Tibial nerve (tissue), 4 donors: ENCODE results near the gene ENDOG. TPM values are rescaled to one million over a fixed set of nuclear protein-coding genes. Genes with fewer than 3 reads are reported as not detected.

Experiments used
- DNase-seq, 2 donors: peaks; one replicate each; pipeline ENCODE4 v3.0.0-alpha.2; 2019; ENCODE audit warnings: low spot score in 2 of 2
- H3K27ac ChIP-seq, 4 donors: fragments of 200-600 bp; sonication (generic) in 3 of 4; one replicate each; pipeline ENCODE4 v1.5.1; 2017 to 2019; ENCODE audit warnings: mild to moderate bottlenecking in 1 of 4
- H3K27me3 ChIP-seq, 2 donors: fragments of 200-600 bp; sonication (generic) in 1 of 2; one replicate each; pipeline versions ENCODE4 v1.5.1 to v1.6.0; 2017 to 2019
- H3K36me3 ChIP-seq, 3 donors: fragments of 200-600 bp; sonication (generic); one replicate each; pipeline ENCODE4 v1.5.1; 2018 to 2019
- H3K4me1 ChIP-seq, 4 donors: fragments of 200-600 bp; sonication (generic) in 3 of 4; one replicate each; pipeline ENCODE4 v1.5.1; 2017 to 2019
- H3K4me3 ChIP-seq, 4 donors: fragments of 200-600 bp; sonication (generic) in 3 of 4; one replicate each; pipeline ENCODE4 v1.5.1; 2017 to 2019; ENCODE audit warnings: mild to moderate bottlenecking in 1 of 4, moderate library complexity in 1 of 4
- H3K9me3 ChIP-seq, 4 donors: fragments of 200-600 bp; sonication (generic) in 3 of 4; one replicate each; pipeline ENCODE4 v1.5.1; 2017 to 2019
- EP300 ChIP-seq, 2 donors: sonication (generic); formaldehyde crosslinking; IDR thresholded peaks; one replicate each; pipeline ENCODE4 v1.6.1; 2017; ENCODE audit warnings: antibody characterized with exemption in 2 of 2, mild to moderate bottlenecking in 1 of 2
- POLR2A ChIP-seq, 2 donors: fragments of 450-650 bp; IDR thresholded peaks; one replicate each; pipeline ENCODE4 v1.6.1; 2017; ENCODE audit warnings: antibody characterized with exemption in 2 of 2, mild to moderate bottlenecking in 2 of 2, moderate library complexity in 2 of 2
- WGBS, 2 donors: methylation state at CpG; one replicate each; pipeline ENCODE4 v1.1.5; 2018; 5-methylcytosine and 5-hydroxymethylcytosine counted together
- total RNA-seq, 4 donors: library from RNA; depleted of rRNA; stranded (reverse); fragments of >200 nt; gene quantifications; one replicate each; pipeline ENCODE4 v1.1.0, GENCODE V29; 2016
- TF ChIP-seq, protein P1 (sequence below), 5 experiments: fragments of 200-600 bp in 3 of 5; fragments of 450-650 bp in 2 of 5; sonication (generic) in 3 of 5; IDR thresholded peaks; one replicate each; pipeline ENCODE4 v1.5.1; 2016 to 2019; ENCODE audit warnings: antibody characterized with exemption in 5 of 5, mild to moderate bottlenecking in 3 of 5, moderate library complexity in 2 of 5

Gene ENDOG
- total RNA-seq, 4 donors from 2014 or later = 22.8 to 53.1 (median 48.8) TPM

GRCh38 chr9:128825923-128826700, 7.8 kb downstream of the ENDOG start:
- 90 to 92% methylated on average over 22 of the region's 22 CpGs for WGBS, 2 donors
- H3K4me3 ChIP-seq = no peak overlapping the region
- H3K9me3 ChIP-seq = no peaks in the 10 kb centered on the region
- H3K27ac ChIP-seq = no peak overlapping the region
- H3K36me3 ChIP-seq = peaks cover 0 to 75% (median 0%) of the 10 kb centered on the region in 3 donors
- TF ChIP-seq, protein P1, sequence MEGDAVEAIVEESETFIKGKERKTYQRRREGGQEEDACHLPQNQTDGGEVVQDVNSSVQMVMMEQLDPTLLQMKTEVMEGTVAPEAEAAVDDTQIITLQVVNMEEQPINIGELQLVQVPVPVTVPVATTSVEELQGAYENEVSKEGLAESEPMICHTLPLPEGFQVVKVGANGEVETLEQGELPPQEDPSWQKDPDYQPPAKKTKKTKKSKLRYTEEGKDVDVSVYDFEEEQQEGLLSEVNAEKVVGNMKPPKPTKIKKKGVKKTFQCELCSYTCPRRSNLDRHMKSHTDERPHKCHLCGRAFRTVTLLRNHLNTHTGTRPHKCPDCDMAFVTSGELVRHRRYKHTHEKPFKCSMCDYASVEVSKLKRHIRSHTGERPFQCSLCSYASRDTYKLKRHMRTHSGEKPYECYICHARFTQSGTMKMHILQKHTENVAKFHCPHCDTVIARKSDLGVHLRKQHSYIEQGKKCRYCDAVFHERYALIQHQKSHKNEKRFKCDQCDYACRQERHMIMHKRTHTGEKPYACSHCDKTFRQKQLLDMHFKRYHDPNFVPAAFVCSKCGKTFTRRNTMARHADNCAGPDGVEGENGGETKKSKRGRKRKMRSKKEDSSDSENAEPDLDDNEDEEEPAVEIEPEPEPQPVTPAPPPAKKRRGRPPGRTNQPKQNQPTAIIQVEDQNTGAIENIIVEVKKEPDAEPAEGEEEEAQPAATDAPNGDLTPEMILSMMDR (IDR thresholded peaks at IDR 0.05) = no peak
- TF ChIP-seq EP300 (IDR thresholded peaks at IDR 0.05) = no peak
- TF ChIP-seq POLR2A (IDR thresholded peaks at IDR 0.05) = no peak
- H3K4me1 ChIP-seq = peaks cover 0 to 24% (median 8%) of the 10 kb centered on the region in 4 donors
- H3K27me3 ChIP-seq = no peaks in the 10 kb centered on the region
- DNase-seq = no peak

- DNase-seq = no peak
- Histone ChIP-seq H3K27me3 (no peaks in the 10 kb centered on the region), H3K9me3 (no peaks in the 10 kb centered on the region), H3K27ac (peak overlapping the region in 1 of 4 donors; percentile 91), H3K36me3 (peaks cover 0 to 58% (median 0%) of the 10 kb centered on the region in 3 donors), H3K4me1 (peaks cover 0 to 24% (median 8%) of the 10 kb centered on the region in 4 donors), H3K4me3 (no peak overlapping the region)
- 87 to 92% methylated on average over 8 of the region's 8 CpGs for WGBS, 2 donors
- TF ChIP-seq, protein P1 (IDR thresholded peaks at IDR 0.05) = no peak
- no peak for TF ChIP-seq EP300 (IDR thresholded peaks at IDR 0.05)
- TF ChIP-seq POLR2A (IDR thresholded peaks at IDR 0.05) = no peak
These were observed 10.0 kb downstream of the ENDOG start for GRCh38 chr9:128828267-128828666.

DNA sequence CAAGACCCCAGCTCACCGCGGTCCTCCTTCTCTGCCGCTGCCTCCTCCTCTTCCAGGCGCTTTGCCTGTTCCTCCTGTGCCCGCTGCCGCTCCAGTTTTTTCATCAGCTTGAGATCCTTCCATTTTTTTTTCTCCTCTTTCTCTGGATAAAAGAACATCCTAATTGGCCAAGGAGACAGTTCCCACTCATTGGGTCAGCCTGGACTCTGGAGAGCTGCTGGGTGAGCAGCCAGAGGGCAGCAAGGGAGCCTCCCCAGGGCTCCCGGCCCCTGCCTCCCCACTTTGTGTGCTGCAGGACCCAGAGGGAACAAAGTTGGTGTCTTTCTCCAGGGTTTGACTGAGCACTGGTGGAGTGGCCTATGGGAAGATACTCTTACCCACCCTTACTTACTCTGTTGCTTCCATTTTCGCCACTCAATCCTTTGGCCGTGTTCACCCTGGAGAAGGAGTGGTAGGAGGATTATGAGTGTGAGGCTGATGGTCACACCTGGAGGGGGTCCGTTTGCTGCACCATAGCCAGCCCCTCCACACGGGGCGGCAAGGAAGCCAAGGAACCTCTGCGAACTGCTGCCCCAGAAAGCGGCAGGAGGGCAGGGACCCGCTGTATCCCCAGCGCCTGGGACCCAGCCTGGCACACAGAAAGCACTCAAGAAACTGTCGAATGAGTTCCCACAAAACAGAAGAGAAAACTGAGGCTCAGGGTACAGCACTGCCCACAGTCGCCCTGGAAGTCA, 10.6 kb downstream of the ENDOG start:
- H3K27ac ChIP-seq = peak overlapping the region in 3 of 4 donors; percentile 81 to 91 (median 84)
- peaks cover 0 to 58% (median 0%) of the 10 kb centered on the region in 3 donors for H3K36me3 ChIP-seq
- H3K4me3 ChIP-seq = peak overlapping the region; percentile 91 to 99 (median 95)
- no peaks in the 10 kb centered on the region for H3K9me3 ChIP-seq
- 32 to 37% methylated on average over 16 to 18 of the region's 18 CpGs for WGBS, 2 donors
- H3K4me1 ChIP-seq = peaks cover 0 to 24% (median 8%) of the 10 kb centered on the region in 4 donors
- DNase-seq = no peak
- TF ChIP-seq POLR2A (IDR thresholded peaks at IDR 0.05) (no peak), EP300 (IDR thresholded peaks at IDR 0.05) (no peak)
- TF ChIP-seq, protein P1 (IDR thresholded peaks at IDR 0.05) = no peak
- no peaks in the 10 kb centered on the region for H3K27me3 ChIP-seq

- Histone ChIP-seq H3K4me1 (peaks cover 0 to 24% (median 8%) of the 10 kb centered on the region in 4 donors), H3K4me3 (peak within 1 kb of the TSS; percentile 91 to 99 (median 95)), H3K27me3 (no peaks in the 10 kb centered on the region), H3K27ac (peak within 1 kb of the TSS in 3 of 4 donors; percentile 81 to 91 (median 84)), H3K36me3 (peaks cover 0 to 56% (median 0%) of the 10 kb centered on the region in 3 donors), H3K9me3 (no peaks in the 10 kb centered on the region)
- DNase-seq = peak; percentile 88 to 92
- TF ChIP-seq POLR2A (IDR thresholded peaks at IDR 0.05) = peak in 1 of 2 donors; percentile 55
- TF ChIP-seq, protein P1 (IDR thresholded peaks at IDR 0.05) = peak in 1 of 5 experiments; percentile 26
- TF ChIP-seq EP300 (IDR thresholded peaks at IDR 0.05) = peak in 1 of 2 donors; percentile 78
- 1 to 2% methylated on average over 27 of the region's 56 CpGs for WGBS, 2 donors
These were observed 11.4 kb downstream of the ENDOG start, which contains the start of gene SPOUT1 for GRCh38 chr9:128829477-128830251. Gene SPOUT1 (minus strand): TSS chr9:128829794. CDS start chr9:128829780, 14 bp downstream.
